WI38 (cell line): Measurements from ENCODE around the gene GRK7.
"Not testable (repeated sequence)": the region's sequence is repeated elsewhere in the genome, so short reads cannot be mapped to it uniquely, and the experiment has no call there.

Source experiments
- H3K4me3 ChIP-seq: 2 replicates; pipeline ENCODE4 v1.5.1; 2011; ENCODE audit warnings: low read depth, mild to moderate bottlenecking, control low read depth, low read length
- TF ChIP-seq, protein P1 (sequence below): IDR thresholded peaks from 2 replicates; pipeline ENCODE4 v1.5.1; 2012; ENCODE audit warnings: low read depth, mild to moderate bottlenecking, control low read depth, low read length

GRK7 gene

DNA sequence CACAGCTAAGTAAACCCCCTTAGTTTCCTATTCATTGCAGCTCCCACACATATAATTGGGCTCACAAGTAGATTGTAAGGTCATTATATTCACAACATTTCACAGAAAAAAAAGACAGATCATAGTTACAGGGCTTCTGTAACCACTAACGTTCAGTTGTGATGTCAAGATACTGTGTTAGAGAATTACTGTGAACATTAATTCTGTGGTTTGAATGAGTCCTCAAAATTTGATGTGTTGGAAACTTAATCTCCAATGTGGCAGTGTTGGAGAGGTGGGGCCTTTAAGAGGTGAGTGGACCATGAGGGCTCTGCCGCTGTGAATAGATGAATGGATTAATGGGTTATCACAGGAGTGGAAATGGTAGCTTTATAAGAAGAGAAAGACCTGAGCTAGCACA, 21.3 kb downstream of the GRK7 start:
- no peak overlapping the region for H3K4me3 ChIP-seq
- TF ChIP-seq, protein P1, sequence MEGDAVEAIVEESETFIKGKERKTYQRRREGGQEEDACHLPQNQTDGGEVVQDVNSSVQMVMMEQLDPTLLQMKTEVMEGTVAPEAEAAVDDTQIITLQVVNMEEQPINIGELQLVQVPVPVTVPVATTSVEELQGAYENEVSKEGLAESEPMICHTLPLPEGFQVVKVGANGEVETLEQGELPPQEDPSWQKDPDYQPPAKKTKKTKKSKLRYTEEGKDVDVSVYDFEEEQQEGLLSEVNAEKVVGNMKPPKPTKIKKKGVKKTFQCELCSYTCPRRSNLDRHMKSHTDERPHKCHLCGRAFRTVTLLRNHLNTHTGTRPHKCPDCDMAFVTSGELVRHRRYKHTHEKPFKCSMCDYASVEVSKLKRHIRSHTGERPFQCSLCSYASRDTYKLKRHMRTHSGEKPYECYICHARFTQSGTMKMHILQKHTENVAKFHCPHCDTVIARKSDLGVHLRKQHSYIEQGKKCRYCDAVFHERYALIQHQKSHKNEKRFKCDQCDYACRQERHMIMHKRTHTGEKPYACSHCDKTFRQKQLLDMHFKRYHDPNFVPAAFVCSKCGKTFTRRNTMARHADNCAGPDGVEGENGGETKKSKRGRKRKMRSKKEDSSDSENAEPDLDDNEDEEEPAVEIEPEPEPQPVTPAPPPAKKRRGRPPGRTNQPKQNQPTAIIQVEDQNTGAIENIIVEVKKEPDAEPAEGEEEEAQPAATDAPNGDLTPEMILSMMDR: no peak

DNA sequence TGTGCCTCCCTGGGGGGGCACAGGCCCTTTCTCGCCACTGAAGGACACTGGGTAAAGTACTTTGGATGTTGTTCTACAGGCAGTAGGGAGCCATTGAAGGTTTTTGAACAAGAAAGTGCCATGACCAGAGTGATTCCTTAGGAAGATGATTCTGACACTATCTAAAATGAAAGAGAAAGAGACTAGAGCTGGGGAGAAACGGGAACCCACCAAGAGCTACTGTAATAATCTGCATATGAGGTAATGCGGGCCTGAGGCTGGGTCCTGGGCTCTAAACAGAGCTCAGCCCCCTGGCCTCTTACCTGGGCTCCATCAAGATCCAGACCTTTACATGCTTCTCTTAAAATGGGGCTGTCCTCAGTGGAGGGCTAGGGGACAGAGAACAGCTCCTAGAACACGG, 24.9 kb downstream of the GRK7 start:
- TF ChIP-seq, protein P1: no peak
- no peak overlapping the region for H3K4me3 ChIP-seq

DNA sequence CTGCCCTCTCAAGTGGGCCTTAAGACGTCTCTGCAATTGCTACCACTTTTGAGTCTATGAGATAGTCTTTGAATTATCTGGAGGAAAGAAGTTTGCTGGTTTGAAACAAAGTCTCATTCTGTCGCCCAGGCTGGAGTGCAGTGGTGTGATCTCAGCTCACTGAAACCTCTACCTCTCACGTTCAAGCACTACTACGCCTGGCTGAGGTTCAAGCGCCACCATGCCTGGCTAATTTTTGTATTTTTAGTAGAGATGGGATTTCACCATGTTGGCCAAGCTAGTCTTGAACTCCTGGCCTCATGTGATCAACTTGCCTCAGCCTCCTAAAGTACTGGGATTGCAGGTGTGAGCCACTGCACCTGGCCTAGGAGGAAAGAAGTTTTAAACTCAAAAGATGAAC, 25.5 kb downstream of the GRK7 start:
- H3K4me3 ChIP-seq: not testable (repeated sequence)

DNA sequence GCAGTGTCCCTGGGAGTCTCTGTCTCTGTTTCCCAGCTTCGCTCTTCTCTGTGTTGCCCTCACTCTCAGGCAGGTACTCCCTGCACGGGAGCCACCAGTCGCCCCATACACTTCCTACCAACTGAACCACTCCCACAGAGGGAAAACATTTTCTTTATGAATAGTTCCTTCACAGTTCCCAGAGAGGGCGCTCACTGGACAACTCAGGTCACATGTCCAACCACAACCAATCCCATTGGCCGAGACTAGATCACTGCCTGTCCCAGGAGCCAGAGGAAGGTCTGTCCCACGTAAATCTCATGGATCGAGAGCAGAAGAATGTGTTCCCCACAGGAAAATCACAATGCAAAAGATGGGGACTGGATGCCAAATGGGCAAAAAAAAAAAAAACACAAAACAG, 26.1 kb downstream of the GRK7 start:
- no peak overlapping the region for H3K4me3 ChIP-seq
- TF ChIP-seq, protein P1: no peak

DNA sequence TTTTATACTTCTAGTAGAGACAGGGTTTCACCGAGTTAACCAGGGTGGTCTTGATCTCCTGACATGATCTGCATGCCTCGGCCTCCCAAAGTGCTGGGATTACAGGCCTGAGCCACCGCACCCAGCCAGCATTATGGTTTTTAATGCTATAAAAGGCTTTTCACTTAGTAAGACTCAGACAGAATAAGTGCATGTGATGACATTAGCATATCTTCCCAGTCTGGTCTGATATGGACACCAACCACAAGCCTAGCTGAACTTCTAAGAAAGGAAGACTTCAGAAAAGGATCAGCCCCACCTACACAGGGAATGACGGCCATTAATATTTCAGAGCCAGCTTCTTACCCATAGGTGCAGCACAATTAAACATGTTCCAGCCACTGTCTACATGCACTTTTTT, 27.0 kb downstream of the GRK7 start:
- TF ChIP-seq, protein P1: no peak
- no peak overlapping the region for H3K4me3 ChIP-seq

DNA sequence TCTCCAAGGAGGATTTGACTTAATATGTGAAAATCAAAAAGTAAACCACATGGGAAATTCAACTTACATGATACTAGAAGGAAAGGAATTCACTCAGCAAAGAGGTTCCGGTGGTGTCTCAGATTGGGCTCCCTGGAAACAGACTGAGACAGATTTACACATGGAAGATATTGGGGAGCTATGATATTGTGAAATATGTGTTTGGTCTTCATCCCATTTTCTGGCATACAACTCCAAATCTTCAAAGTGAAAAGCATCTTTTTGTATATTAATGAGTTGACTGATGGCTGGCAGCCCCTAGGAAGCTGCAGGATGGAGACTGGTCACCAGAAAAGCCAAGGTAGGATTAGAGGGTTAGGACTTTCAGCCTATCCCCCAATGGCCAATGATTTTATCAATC, 29.3 kb downstream of the GRK7 start:
- TF ChIP-seq, protein P1: no peak
- no peak overlapping the region for H3K4me3 ChIP-seq

DNA sequence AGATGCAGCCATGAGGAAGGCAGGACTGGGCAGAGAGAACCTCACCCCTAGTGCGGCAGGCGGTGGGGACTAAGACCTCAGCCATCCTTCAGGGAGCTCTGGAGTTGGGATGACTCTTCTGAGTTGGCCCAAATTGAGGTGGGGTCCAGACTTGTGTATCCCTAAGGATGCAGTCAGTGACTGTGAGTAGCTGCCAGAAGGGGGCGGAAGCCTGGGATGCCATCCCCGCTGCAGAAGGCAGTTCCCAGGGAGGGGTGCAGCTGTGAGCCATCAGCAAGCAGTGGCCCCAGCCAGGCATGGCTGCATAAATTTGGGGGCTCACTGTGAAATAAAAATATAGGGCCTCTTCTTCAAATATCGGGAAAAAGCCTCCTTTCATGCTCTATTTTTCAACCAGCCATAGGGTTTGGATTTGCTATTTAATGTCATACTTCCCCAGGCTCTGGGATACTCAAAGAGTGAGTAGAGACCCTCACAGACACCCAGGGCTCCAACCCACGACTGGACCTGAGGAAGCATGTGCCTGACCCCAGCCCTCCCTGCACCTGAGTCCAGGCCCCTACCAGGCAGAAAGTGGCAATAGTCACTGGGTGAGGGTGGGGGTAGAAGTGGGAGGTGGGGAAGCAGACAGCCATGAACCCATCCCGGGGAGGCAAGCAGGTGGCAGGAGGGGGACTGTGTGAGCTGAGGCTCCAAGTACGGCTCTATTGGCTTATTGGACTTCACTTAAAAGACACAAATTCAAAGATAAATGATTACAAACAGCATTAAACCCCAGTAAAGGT, 30.5 kb downstream of the GRK7 start:
- TF ChIP-seq, protein P1: no peak
- H3K4me3 ChIP-seq: no peak overlapping the region

DNA sequence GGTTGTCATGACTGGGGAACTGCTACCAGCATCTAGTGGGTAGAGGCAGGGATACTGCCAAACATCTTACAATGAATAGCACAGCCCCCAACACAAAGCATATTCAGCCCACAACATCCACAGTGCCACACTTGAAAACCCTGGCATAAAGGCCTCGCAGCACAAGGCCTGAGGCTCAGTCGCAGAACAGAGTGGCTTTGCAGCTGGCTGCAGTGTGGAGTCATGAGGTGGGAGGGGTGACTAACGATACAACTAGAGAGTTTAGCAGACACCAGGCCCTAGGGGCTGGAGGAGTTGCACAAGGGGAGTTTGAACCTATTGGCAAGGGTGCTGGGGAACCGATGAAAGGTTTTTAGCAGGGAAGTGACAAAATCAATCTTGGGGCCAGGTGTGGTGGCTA, 32.1 kb downstream of the GRK7 start:
- H3K4me3 ChIP-seq: no peak overlapping the region
- TF ChIP-seq, protein P1: no peak
